ENCODE measurements around the gene SEC31B. TPM values are rescaled to one million over a fixed set of nuclear protein-coding genes. Genes with fewer than 3 reads are reported as not detected.
A peak's percentile ranks its signal among the peaks of the same experiment; 100 is the strongest.

The SEC31B gene
- total and polyA plus RNA-seq, 2 of the 8 experiments (the other 6 are each of a cell fraction or from before 2014, with no cell fraction given): 4.1 to 5.3 TPM

DNA sequence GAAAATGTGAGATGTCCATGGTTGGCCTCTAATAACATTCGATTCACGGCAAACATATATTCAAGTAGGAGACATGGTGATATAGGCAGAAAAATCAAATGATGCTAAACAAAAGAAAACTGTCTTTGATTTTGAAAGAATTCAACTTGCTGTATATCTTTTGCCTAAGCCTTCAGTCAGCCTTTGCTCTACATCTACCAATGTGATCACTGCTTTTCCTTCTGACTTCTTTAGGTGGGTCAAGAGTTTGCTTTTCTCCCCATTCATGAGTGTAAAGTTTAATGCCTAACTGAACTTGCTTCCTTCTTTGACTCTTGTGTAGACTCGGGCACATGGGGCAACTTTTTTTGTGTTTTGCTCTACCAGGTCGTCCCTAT lies 15.7 kb upstream of the SEC31B start:
- no peak overlapping the region for H2BK20ac ChIP-seq (ENCODE audit: low read length)
- H3K4me3 ChIP-seq (ENCODE audit: extremely low read depth in 1 of 4, insufficient read depth in 2 of 4, low read depth in 3 of 4, low read length in 4 of 4): peak overlapping the region in 2 of 4 experiments; percentile 89 to 94; a peak in 5 of 8 replicates
- peaks cover 6 to 8% of the 10 kb centered on the region in 2 experiments for H4K20me1 ChIP-seq (replicated peaks in 1 of 2; ENCODE audit: control insufficient read depth in 1 of 2, insufficient read depth in 2 of 2, low read length in 2 of 2)
- H3K9ac ChIP-seq (replicated peaks in 1 of 4; ENCODE audit: extremely low read depth in 1 of 4, low read depth in 3 of 4, low read length in 3 of 4): no peak overlapping the region
- no peak overlapping the region for H4K5ac ChIP-seq (ENCODE audit: insufficient read length, low read depth, low read length)
- H3K27me3 ChIP-seq (replicated peaks in 1 of 4; ENCODE audit: control insufficient read depth in 3 of 4, extremely low read depth in 1 of 4, insufficient read depth in 3 of 4, low read length in 3 of 4): no peaks in the 10 kb centered on the region
- H3K4ac ChIP-seq (replicated peaks; ENCODE audit: insufficient read length, low read depth, low read length): no peak overlapping the region
- ChIA-PET CTCF (ENCODE audit: partially characterized antibody) (interaction anchor here (0.6 to 8.0 kb wide), 16 partner anchors 9 to 462 kb away, joined by 3 to 70 read pairs (median 6); partner anchors contain the start of gene SEC31B), POLR2A (ENCODE audit: partially characterized antibody) (interaction anchor here (0.7 to 1.8 kb wide), 12 partner anchors 8 to 454 kb away, joined by 3 to 7 read pairs (median 5); partner anchors contain the start of gene SEC31B)
- DNase-seq (ENCODE audit: low read depth in 1 of 2, low spot score in 2 of 2) (no peak), FAIRE-seq (no peak)
- peaks cover 10 to 31% of the 10 kb centered on the region in 2 experiments for H3K79me2 ChIP-seq (ENCODE audit: control insufficient read depth in 1 of 2, insufficient read depth in 2 of 2, low read length in 2 of 2)
- H3K23me2 ChIP-seq (ENCODE audit: low read depth, low read length): peaks cover 3% of the 10 kb centered on the region; the same call in 1 of the 2 replicates
- peaks cover 0 to 9% (median 5%) of the 10 kb centered on the region in 4 experiments; a peak in 5 of 7 replicates for H3K4me1 ChIP-seq (replicated peaks in 1 of 4; ENCODE audit: control insufficient read depth in 3 of 4, insufficient read depth in 4 of 4, low read length in 3 of 4)
- H3K27ac ChIP-seq (ENCODE audit: low read depth, low read length): no peak overlapping the region
- H3K14ac ChIP-seq (ENCODE audit: insufficient read length): no peak overlapping the region
- WGBS, 2 experiments (ENCODE audit: extremely low coverage in 1 of 2, insufficient coverage in 1 of 2, insufficient read length in 1 of 2, insufficient replicate concordance in 2 of 2, low coverage in 1 of 2, low lambda C conversion rate in 2 of 2, missing lambda C conversion rate in 1 of 2): 52% methylated on average over 4 of the region's 4 CpGs; no CpG with 5 or more reads in 1 of the 2 experiments
- peak overlapping the region in 1 of 2 experiments; percentile 59 for H3K4me2 ChIP-seq (ENCODE audit: insufficient read depth in 1 of 2, low read depth in 2 of 2, low read length in 2 of 2)
- H2BK120ac ChIP-seq (replicated peaks; ENCODE audit: low read depth, low read length): no peak overlapping the region
- H2BK5ac ChIP-seq (ENCODE audit: low read depth, low read length): no peak overlapping the region
- H4K8ac ChIP-seq (ENCODE audit: extremely low read depth, insufficient read depth, low read length): no peak overlapping the region
- no peak overlapping the region for H3K56ac ChIP-seq (replicated peaks; ENCODE audit: insufficient read length, low read depth, low read length)
- H2BK12ac ChIP-seq (ENCODE audit: low read depth, low read length): no peak overlapping the region
- no peak overlapping the region for H2AK5ac ChIP-seq (ENCODE audit: low read depth, low read length)
- H2AFZ ChIP-seq (ENCODE audit: low read length): peak overlapping the region; percentile 99
- peaks cover 7 to 27% (median 20%) of the 10 kb centered on the region in 4 experiments for H3K36me3 ChIP-seq (ENCODE audit: control insufficient read depth in 2 of 4, insufficient read depth in 4 of 4, low read length in 3 of 4)
- no peaks in the 10 kb centered on the region for H3K9me3 ChIP-seq (ENCODE audit: insufficient read depth in 2 of 2, low read depth in 1 of 2, low read length in 1 of 2)
- H3K79me1 ChIP-seq (ENCODE audit: low read depth, low read length): peaks cover 4% of the 10 kb centered on the region
- H3K18ac ChIP-seq (ENCODE audit: extremely low read depth, low read length): no peak overlapping the region
- peak overlapping the region; percentile 4; the same call in 1 of the 2 replicates for H2BK15ac ChIP-seq (ENCODE audit: low read length)
- TF ChIP-seq RBBP5 (IDR thresholded peaks at IDR 0.05; ENCODE audit: borderline replicate concordance, low read depth, low read length) (no peak), SAP30 (IDR thresholded peaks at IDR 0.05; ENCODE audit: insufficient read depth, insufficient replicate concordance, low read length) (no peak)
- H3K23ac ChIP-seq (ENCODE audit: insufficient read length): no peak overlapping the region
- H4K91ac ChIP-seq (replicated peaks; ENCODE audit: insufficient read length, low read length): no peak overlapping the region

Measured in H1 (cell line).